22Rv1 (cell line): ENCODE results near the gene HS6ST3.

Source experiments
- ZFX ChIP-seq: fragments of 450-650 bp; IDR thresholded peaks from 2 replicates; pipeline ENCODE4 v1.6.1; 2017; ENCODE audit warnings: antibody characterized with exemption, borderline replicate concordance
- TF ChIP-seq, protein P1 (sequence below): fragments of 450-650 bp; IDR thresholded peaks from 2 replicates; pipeline ENCODE4 v1.5.1; 2017; ENCODE audit warnings: mild to moderate bottlenecking

DNA sequence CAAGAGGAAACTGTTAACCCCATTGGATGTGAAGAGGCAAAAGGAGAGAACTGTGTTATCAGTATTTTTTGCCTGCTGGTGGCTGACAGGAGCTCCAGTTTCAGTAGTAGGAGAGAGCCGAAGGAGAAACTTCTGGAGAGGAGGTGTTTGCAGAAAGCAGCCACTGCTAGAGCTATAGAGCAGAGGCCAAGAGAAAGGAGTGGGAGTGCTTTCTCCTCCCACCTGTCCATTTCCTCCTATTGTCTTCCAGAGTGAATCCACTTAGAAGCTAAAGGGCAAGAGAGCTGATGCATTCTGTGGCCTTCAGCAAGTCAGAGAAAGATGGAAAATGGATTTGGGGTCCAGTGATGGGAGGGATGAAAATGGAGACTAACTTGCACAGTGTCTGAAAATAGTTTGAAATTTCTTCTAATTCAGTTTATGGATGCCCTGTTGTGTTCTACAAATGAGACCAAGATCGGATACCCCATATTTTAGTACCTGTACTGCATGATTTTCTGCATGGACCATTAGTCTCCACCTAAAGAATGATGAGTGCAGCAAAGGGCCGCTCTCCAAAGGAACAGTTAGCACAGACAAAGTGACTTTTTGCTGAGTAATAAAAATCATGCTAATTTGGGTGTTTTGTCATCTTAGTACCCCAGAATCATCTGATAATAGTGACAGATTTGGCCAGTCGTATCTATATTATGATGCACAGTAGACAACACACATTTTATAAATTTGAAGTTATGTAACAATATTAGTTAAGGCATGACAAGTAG is 10.7 kb downstream of the HS6ST3 start:
- TF ChIP-seq, protein P1, sequence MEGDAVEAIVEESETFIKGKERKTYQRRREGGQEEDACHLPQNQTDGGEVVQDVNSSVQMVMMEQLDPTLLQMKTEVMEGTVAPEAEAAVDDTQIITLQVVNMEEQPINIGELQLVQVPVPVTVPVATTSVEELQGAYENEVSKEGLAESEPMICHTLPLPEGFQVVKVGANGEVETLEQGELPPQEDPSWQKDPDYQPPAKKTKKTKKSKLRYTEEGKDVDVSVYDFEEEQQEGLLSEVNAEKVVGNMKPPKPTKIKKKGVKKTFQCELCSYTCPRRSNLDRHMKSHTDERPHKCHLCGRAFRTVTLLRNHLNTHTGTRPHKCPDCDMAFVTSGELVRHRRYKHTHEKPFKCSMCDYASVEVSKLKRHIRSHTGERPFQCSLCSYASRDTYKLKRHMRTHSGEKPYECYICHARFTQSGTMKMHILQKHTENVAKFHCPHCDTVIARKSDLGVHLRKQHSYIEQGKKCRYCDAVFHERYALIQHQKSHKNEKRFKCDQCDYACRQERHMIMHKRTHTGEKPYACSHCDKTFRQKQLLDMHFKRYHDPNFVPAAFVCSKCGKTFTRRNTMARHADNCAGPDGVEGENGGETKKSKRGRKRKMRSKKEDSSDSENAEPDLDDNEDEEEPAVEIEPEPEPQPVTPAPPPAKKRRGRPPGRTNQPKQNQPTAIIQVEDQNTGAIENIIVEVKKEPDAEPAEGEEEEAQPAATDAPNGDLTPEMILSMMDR = no peak
- TF ChIP-seq ZFX = no peak
